Fibroblast of lung (primary cell): ENCODE data around the gene DLG2.

ENCODE experiments used
- CTCF ChIP-seq, 2 donors: IDR thresholded peaks in 1 of 2; conservative IDR thresholded peaks in 1 of 2; 1 replicate in 1 of 2; 2 replicates in 1 of 2; pipeline ENCODE4 v1.5.1; 2011 to 2012; ENCODE audit warnings: low read length in 2 of 2, control low read depth in 1 of 2, inconsistent platforms in 1 of 2, low read depth in 1 of 2, mild to moderate bottlenecking in 1 of 2
- EZH2 ChIP-seq: IDR thresholded peaks from 2 replicates; pipeline ENCODE4 v1.5.1; 2012; ENCODE audit warnings: low read length, control low read depth, mild to moderate bottlenecking; ENCODE audit errors: missing control alignments

DNA sequence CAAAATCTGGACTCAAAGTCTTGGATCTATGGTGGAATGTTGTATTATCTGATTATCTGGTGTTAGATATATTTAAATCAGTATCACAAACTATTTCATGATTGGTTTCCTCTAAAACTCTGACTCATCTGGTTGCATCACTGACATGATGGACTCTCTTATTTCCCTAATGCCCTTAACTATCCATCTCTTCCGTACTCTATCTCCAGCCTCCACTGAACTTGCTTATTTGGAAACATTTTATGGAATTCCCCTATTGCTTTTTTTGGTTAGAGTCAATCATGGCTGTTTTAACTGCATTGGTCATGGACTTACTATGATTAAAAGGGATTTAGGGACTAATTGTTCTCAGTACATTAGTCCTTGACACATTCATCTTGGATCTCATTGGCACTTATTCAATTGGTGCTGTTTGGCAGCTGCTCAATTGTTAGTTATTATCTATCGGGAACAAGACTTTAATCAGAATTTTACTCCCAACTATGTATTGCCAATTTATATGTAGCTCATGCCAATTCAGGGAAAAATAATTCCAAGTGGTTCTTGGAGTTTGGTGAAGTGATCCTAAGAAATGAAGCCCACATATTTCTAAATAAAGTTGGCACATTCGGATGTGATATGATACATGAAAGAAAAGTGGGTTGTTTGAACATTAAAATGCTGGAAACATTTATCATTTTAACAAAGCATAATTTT, 1399.0 kb downstream of the DLG2 start:
- TF ChIP-seq CTCF (conservative IDR thresholded peaks at IDR 0.05 in 1 of 2, IDR thresholded peaks at IDR 0.05 in 1 of 2; ENCODE audit: low read depth in 1 of 2, low read length in 2 of 2) (no peak), EZH2 (no peak)
